ENCODE data around the gene SLC43A3. TPM values are rescaled to one million over a fixed set of nuclear protein-coding genes. Genes with fewer than 3 reads are reported as not detected.

The SLC43A3 gene
- 48.0 and 74.0 TPM in 2 replicates for total RNA-seq

- DNase-seq (ENCODE audit: low read depth, low spot score), result no peak
Measured at GRCh38 chr11:57426929-57427726, at the start of gene SLC43A3. TSS of gene SLC43A3 (minus strand) at chr11:57427121. CDS start at chr11:57426172, 949 bp downstream.

- no peak for DNase-seq (ENCODE audit: low read depth, low spot score)
Measured at GRCh38 chr11:57476047-57476756, 49.3 kb upstream of the SLC43A3 start.

DNA sequence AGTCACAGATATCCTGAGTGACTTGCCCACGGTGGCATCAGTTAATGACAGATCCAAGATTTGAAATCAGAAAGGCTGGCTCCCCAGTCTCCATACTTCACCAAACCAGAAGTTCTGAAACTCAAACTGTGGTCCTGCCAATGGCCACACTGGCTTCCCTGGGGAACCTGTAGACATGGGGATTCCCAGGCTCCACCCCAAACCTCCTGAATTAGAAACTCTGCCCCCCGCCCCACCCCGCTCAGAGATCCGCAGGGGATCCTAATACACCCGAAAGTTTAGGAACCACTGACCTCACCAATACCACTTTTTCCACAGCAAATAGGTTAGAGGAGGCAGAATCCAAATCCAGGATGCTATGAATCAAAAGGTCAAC is 48.7 kb upstream of the SLC43A3 start:
- no peak for DNase-seq (ENCODE audit: low read depth, low spot score)

DNA sequence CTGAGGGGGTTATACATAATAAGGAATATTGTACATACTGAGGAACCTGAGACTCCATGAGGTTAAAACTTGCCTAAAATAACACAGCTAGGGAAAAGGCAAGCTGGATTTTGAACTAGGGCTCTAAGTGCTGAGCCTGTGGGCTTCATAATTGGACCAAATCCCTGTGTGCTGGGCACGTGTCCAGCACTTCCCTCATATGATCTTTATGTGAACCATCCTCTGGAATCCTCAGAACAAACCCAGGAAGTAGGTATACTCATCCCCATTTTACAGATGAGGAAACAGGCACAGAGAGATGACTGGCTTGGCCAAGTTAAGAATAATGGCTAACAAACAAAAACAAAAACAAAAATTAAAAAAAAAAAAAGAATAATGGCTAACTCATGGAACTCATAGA is 48.3 kb upstream of the SLC43A3 start:
- no peak for DNase-seq (ENCODE audit: low read depth, low spot score)

DNA sequence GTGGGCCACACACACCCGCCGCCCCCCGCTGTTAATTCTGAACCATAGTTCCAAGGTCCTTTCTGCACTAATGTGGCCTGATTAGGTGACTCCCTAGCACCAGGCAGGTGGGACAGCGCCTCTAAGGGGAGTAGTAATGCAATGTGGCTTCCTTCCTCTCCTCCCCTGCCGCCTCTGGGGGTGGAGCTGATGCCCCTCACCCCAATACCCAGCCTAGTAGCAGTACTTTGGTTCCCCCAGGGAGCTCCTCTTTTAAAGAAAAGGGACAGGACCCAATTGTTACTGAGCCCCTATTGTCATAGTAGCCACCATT is 47.8 kb upstream of the SLC43A3 start:
- DNase-seq (ENCODE audit: low read depth, low spot score), result no peak

- no peak for DNase-seq (ENCODE audit: low read depth, low spot score)
Measured at GRCh38 chr11:57474017-57474802, 47.3 kb upstream of the SLC43A3 start.

DNA sequence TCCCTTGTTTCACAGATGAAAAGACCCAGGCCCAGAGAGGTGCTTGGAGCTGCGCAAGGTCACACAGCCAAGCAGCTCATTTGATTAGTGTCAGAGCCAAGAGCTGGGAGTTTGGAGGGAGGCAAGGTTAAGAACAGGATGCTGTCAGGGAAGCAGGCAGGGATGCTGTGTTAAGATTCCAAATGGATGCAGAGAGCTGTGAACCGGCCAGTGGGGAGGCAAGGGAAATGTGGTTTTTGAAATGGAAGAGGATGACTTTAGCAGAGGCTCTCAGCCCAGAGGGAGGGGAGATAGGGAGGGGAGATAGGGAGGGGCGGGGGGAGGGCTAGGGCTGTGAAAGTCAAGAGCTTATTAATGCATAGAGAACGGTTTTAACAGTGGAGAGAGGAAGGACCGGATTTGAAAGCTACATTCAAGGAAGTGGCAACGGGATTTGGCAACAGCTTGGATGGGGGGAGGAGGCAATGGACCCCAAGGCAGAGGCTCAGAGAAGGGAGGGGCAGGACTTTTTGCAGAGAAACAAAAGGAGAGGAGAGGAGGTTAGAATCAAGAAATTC is 46.4 kb upstream of the SLC43A3 start:
- no peak for DNase-seq (ENCODE audit: low read depth, low spot score)

DNA sequence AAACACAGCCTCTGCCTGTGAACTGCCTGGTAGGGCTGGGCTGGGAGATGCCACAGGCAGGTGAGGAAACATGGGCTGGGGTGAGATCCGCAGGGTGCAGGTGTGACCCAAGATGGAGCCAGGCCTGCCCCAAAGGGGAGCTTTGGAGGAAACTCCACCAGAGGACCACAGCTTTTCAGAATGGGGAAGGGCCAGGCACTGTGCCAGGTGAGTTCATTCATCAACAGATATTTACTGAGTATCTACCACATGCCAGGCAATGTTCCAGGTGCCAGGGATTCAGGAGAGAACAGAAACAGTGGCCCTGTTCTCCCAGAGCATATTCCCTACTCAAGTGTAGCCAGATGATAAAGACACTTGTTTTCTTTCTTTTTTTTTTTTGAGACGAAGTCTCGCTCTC is 44.6 kb upstream of the SLC43A3 start:
- no peak for DNase-seq (ENCODE audit: low read depth, low spot score)

DNA sequence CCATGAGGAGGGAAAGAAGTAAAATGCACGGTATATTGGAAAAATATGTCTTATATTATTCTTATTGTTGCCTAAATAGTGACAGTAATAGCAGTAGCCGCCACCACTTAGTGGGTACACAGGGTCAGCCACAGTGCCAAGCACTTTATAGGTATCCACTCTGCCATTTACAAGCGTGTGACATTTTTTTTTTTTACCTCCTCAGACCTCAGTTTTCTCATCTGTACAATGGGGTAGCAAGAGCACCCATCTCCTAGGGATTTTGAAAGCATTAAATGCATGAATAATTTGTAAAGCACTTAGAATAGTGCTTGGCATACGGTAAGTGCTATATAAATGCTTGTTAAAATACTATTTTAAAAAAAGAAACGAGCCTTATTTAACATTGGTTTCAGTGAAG is 42.3 kb upstream of the SLC43A3 start:
- DNase-seq (ENCODE audit: low read depth, low spot score), result no peak

- DNase-seq (ENCODE audit: low read depth, low spot score), result no peak
Measured at GRCh38 chr11:57468276-57468675, 41.4 kb upstream of the SLC43A3 start.

GRCh38 chr11:57467508-57468157 is 40.7 kb upstream of the SLC43A3 start:
- no peak for DNase-seq (ENCODE audit: low read depth, low spot score)

DNA sequence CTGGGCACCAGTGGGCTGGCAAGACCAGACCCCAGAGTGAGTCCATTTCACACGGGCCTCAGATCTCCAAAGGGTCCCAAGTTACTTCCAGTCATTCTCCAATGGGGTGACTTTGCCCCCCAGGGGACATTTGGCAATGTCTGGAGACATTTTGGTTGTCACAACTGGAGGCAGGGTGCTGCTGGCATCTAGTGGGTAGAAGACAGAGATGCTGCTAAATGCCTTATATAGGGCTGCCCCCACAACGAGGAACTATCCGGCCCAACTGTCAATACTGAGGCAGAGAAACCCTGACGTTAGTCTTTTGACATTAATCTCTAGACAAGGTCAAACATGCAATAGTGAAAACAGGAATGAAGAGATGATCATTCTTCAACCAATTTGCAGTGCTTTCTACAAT is 39.8 kb upstream of the SLC43A3 start:
- no peak for DNase-seq (ENCODE audit: low read depth, low spot score)

DNA sequence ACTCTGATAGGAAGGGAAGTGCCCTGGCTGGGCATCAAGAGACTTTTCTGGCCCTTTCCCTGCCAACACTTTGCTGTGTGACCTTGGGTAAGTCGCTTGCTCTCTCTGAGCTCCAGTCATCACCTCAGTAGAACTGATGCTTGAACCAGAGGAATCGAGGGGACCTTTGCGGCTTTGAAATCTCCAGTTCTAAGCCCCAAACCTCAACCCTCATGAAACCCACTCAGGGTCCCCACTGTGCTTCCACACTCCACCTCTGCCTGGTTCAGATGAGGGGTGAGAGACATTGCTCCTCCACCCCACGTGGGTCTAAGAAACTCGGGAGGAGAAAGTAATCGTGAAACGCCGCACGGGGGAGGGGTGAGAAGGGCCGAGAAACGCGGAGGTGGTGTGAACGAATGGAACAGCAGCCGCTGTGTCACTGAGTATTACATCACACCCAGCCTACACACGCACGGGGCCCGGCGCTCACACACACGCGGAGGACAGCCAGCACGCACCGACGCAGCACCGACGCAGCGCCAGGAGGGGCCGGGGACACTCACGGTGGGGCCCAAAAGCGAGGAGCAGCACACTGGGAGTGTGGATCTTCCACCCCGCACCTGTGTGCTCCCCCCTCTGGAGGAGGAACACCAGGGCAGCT is 37.7 kb upstream of the SLC43A3 start:
- DNase-seq (ENCODE audit: low read depth, low spot score), result no peak

DNA sequence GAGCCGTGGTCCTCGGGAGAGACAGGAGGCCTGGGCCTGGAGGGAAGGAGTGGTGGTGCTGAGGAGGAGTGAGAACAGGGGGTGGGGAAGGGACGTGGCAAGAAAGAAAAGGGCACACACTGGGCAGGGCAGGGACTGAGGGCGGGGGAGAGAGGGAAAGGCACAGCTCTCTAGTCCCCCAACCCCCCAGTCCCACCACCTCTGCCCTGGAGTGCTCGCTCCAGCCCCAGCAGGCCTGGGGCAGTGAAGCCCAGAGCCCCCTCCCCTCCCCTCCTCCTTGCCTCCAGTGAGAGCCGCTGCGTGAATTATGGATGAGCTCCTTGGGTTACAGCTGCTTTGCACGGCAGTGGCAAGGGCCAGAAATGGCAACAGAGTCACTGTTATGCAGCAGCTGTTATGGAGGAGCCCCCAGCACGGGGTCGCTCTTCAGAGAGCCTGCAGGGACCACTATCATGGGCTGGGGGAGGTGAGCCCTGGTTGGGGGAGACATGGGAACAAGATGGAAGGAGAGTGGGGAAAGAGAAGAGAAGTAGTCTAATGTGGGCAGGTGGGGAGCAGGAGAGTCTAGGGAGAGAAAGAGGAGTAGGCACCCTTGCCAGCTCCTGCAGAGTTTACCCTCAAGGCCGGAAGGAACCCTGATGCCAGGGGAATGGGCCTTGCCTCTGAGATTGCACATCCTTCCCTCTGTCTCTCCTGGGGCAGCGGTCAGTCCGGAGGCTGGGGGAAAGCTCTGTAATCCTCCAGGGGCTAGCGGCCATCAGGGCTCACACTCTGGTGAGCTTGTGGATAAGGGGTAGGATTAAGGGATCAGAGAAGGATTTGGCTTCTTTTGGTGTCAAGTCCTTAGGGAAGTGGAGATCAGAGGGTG is 37.0 kb upstream of the SLC43A3 start:
- no peak for DNase-seq (ENCODE audit: low read depth, low spot score)

GRCh38 chr11:57462597-57462996 is 35.7 kb upstream of the SLC43A3 start:
- no peak for DNase-seq (ENCODE audit: low read depth, low spot score)

DNA sequence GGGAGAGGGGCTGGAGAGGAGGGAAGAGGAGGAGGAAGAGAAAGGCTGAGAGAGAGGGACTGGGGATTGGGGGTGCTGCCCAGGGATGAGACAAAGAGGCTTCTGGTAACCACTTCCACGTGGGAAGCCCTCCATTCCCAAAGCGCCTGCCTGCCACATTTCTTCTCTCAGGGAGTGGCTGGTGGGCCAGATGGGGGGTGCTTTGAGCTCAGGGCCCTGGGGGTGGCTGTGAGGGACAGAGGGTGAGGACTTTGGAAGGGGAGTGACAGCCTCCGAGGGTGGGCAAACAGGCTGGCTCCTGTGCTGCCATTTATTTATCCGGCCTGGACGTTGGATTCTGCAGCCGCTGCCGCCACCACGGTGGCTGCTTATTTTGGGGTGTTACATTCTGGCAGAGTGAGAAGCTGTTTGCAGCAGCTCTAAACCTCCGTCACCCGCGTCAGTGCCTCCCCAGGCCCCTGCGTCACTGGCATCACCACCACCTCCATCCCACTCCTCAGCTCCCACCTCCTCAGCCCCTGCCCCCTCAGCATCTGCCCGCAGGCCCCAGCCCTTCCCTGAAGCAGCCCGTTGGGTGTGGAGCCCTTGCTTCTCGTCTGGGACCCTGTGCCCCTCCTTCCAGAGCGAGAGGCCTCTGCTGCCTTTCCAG is 35.0 kb upstream of the SLC43A3 start:
- DNase-seq (ENCODE audit: low read depth, low spot score), result no peak

- DNase-seq (ENCODE audit: low read depth, low spot score), result no peak
Measured at GRCh38 chr11:57460758-57461749, 34.1 kb upstream of the SLC43A3 start.

DNA sequence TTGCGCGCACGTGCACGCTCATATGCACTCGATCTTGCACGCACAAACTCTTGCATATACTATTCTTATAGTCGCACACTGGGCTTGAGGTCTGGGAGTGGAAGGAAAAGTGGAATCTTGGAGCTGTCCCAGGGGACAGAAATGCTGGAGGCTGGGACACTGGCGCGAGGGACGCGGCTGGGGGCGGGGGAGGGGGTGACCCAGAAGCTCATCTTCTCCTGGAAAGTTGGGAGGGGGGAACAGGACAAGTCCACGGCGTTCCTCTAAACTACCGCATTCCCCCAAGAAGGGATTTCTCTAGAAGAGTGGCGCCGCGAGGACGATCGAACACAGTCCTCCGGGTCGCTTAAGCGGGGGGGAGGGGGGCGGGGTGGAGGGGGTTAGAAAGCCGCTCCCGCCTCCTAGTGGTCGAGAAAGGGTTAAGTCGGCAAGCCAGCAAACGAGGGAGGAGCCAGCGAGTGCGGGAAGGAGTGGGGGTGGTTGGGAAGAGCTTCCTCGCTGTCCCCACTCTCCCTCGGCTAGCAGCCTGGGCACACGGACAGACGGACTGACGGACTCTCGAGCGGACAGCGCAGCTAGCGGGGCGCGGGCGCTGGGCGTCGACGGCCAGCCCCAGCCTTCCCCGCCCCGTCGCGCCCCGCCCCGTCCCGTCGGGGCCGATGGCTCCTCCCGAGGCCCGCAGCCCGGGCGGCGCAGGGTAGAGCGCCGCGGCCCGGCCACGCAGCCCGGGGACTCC is 33.3 kb upstream of the SLC43A3 start, which contains the start of gene RTN4RL2:
RTN4RL2 (plus strand) TSS at position 507 of the 736 bp plus-strand sequence. CDS start 338 bp downstream, outside the sequence.
- DNase-seq (ENCODE audit: low read depth, low spot score), result no peak

Measured in pulmonary artery endothelial cell (primary cell).